Uterus (tissue), 2 donors: Measurements from ENCODE around the gene LCE2D.

Experiments used
- POLR2A ChIP-seq, 2 donors: fragments of 450-650 bp; IDR thresholded peaks; one replicate each; pipeline ENCODE4 v1.6.1; 2016; ENCODE audit warnings: antibody characterized with exemption in 2 of 2, mild to moderate bottlenecking in 1 of 2, moderate library complexity in 1 of 2
- TF ChIP-seq, protein P1 (sequence below), 4 experiments: fragments of 200-600 bp in 2 of 4; fragments of 450-650 bp in 2 of 4; sonication (generic) in 2 of 4; IDR thresholded peaks; one replicate each; pipeline ENCODE4 v1.5.1; 2016 to 2019; ENCODE audit warnings: antibody characterized with exemption in 4 of 4, mild to moderate bottlenecking in 2 of 4, moderate library complexity in 1 of 4

- TF ChIP-seq, protein P1, sequence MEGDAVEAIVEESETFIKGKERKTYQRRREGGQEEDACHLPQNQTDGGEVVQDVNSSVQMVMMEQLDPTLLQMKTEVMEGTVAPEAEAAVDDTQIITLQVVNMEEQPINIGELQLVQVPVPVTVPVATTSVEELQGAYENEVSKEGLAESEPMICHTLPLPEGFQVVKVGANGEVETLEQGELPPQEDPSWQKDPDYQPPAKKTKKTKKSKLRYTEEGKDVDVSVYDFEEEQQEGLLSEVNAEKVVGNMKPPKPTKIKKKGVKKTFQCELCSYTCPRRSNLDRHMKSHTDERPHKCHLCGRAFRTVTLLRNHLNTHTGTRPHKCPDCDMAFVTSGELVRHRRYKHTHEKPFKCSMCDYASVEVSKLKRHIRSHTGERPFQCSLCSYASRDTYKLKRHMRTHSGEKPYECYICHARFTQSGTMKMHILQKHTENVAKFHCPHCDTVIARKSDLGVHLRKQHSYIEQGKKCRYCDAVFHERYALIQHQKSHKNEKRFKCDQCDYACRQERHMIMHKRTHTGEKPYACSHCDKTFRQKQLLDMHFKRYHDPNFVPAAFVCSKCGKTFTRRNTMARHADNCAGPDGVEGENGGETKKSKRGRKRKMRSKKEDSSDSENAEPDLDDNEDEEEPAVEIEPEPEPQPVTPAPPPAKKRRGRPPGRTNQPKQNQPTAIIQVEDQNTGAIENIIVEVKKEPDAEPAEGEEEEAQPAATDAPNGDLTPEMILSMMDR (IDR thresholded peaks at IDR 0.05): no peak
- no peak for TF ChIP-seq POLR2A (IDR thresholded peaks at IDR 0.05)
Measured at GRCh38 chr1:152663098-152663497, at the start of gene LCE2D.
